ENCODE measurements around the gene UTP14A. TPM values are rescaled to one million over a fixed set of nuclear protein-coding genes. Genes with fewer than 3 reads are reported as not detected.

UTP14A gene
- total and polyA plus RNA-seq, 2 experiments from 2014 or later, result 14.6 to 18.5 TPM

DNA sequence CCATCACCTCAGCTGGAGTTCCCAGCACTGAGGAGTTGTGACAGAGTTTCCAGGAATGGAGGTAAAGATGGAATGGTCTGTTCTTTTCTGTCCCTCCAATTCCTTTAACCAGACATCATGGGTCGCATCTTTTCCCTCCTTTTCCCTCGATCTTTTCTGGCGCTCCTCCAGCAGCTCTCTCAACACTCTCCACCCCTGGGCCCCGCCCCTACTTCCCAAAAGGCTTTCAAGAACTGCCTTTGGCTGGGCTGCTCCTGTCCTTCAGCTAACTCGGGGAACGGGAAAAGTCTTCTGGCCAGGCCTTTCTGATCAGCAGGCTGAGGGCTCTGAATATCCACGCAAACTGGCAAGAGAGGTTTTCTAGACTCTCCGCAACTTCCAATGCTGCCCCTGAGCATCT is 34.0 kb downstream of the UTP14A start:
- TF ChIP-seq NANOG (IDR thresholded peaks at IDR 0.05; ENCODE audit: borderline replicate concordance) (no peak), REST (IDR thresholded peaks at IDR 0.05; ENCODE audit: unreplicated experiment) (no peak), ZNF114 (CRISPR knock-in tag; IDR thresholded peaks at IDR 0.05) (no peak), EZH2phosphoT487 (IDR thresholded peaks at IDR 0.05; ENCODE audit: unreplicated experiment) (no peak), EZH2 (IDR thresholded peaks at IDR 0.05; ENCODE audit: low read depth, unreplicated experiment) (no peak), POLR2AphosphoS5 (IDR thresholded peaks at IDR 0.05; ENCODE audit: low read depth) (no peak), ETS1 (IDR thresholded peaks at IDR 0.05) (no peak), CREB1 (CRISPR knock-in tag; IDR thresholded peaks at IDR 0.05; ENCODE audit: low read depth) (no peak), JUNB (IDR thresholded peaks at IDR 0.05; ENCODE audit: unreplicated experiment) (no peak), ZNF331 (CRISPR knock-in tag; IDR thresholded peaks at IDR 0.05; ENCODE audit: low read depth) (no peak), CTCF (conservative IDR thresholded peaks at IDR 0.05; ENCODE audit: low read depth in 2 of 2) (no peak), STAT1 (IDR thresholded peaks at IDR 0.05; ENCODE audit: unreplicated experiment) (no peak)
- TF ChIP-seq, protein P1, sequence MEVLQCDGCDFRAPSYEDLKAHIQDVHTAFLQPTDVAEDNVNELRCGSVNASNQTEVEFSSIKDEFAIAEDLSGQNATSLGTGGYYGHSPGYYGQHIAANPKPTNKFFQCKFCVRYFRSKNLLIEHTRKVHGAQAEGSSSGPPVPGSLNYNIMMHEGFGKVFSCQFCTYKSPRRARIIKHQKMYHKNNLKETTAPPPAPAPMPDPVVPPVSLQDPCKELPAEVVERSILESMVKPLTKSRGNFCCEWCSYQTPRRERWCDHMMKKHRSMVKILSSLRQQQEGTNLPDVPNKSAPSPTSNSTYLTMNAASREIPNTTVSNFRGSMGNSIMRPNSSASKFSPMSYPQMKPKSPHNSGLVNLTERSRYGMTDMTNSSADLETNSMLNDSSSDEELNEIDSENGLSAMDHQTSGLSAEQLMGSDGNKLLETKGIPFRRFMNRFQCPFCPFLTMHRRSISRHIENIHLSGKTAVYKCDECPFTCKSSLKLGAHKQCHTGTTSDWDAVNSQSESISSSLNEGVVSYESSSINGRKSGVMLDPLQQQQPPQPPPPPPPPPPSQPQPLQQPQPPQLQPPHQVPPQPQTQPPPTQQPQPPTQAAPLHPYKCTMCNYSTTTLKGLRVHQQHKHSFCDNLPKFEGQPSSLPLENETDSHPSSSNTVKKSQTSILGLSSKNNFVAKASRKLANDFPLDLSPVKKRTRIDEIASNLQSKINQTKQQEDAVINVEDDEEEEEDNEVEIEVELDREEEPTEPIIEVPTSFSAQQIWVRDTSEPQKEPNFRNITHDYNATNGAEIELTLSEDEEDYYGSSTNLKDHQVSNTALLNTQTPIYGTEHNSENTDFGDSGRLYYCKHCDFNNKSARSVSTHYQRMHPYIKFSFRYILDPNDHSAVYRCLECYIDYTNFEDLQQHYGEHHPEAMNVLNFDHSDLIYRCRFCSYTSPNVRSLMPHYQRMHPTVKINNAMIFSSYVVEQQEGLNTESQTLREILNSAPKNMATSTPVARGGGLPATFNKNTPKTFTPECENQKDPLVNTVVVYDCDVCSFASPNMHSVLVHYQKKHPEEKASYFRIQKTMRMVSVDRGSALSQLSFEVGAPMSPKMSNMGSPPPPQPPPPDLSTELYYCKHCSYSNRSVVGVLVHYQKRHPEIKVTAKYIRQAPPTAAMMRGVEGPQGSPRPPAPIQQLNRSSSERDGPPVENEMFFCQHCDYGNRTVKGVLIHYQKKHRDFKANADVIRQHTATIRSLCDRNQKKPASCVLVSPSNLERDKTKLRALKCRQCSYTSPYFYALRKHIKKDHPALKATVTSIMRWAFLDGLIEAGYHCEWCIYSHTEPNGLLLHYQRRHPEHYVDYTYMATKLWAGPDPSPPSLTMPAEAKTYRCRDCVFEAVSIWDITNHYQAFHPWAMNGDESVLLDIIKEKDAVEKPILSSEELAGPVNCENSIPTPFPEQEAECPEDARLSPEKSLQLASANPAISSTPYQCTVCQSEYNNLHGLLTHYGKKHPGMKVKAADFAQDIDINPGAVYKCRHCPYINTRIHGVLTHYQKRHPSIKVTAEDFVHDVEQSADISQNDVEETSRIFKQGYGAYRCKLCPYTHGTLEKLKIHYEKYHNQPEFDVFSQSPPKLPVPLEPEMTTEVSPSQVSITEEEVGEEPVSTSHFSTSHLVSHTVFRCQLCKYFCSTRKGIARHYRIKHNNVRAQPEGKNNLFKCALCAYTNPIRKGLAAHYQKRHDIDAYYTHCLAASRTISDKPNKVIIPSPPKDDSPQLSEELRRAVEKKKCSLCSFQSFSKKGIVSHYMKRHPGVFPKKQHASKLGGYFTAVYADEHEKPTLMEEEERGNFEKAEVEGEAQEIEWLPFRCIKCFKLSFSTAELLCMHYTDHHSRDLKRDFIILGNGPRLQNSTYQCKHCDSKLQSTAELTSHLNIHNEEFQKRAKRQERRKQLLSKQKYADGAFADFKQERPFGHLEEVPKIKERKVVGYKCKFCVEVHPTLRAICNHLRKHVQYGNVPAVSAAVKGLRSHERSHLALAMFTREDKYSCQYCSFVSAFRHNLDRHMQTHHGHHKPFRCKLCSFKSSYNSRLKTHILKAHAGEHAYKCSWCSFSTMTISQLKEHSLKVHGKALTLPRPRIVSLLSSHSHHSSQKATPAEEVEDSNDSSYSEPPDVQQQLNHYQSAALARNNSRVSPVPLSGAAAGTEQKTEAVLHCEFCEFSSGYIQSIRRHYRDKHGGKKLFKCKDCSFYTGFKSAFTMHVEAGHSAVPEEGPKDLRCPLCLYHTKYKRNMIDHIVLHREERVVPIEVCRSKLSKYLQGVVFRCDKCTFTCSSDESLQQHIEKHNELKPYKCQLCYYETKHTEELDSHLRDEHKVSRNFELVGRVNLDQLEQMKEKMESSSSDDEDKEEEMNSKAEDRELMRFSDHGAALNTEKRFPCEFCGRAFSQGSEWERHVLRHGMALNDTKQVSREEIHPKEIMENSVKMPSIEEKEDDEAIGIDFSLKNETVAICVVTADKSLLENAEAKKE (CRISPR knock-in tag; IDR thresholded peaks at IDR 0.05), result no peak
- Mint-ChIP-seq H3K4me3 (no peak overlapping the region), H3K27me3 (ENCODE audit: insufficient read depth, low read depth, poor library complexity) (peaks cover 40% of the 10 kb centered on the region), H3K4me1 (peaks cover 22% of the 10 kb centered on the region), H3K27ac (no peak overlapping the region), H3K9me3 (no peaks in the 10 kb centered on the region), H3K36me3 (ENCODE audit: low read depth) (no peaks in the 10 kb centered on the region)
- H3K36me3 ChIP-seq (ENCODE audit: insufficient read depth), result no peaks in the 10 kb centered on the region
- H2AFZ ChIP-seq, result no peak overlapping the region
- no peaks in the 10 kb centered on the region for H3K9me2 ChIP-seq (ENCODE audit: insufficient read depth)
- H3F3A ChIP-seq (replicated peaks; ENCODE audit: low read depth), result no peaks in the 10 kb centered on the region
- H3K4me1 ChIP-seq (ENCODE audit: insufficient read depth), result no peaks in the 10 kb centered on the region; the same call in 1 of the 2 replicates
- peak; percentile 43 for DNase-seq (ENCODE audit: low spot score)
- H3K4me3 ChIP-seq, result no peak overlapping the region
- no peaks in the 10 kb centered on the region for H4K20me1 ChIP-seq (replicated peaks; ENCODE audit: insufficient read depth)
- peaks cover 61% of the 10 kb centered on the region for H3K27me3 ChIP-seq (ENCODE audit: insufficient read depth)
- H3K27ac ChIP-seq (ENCODE audit: low read depth), result no peak overlapping the region
- peak; percentile 71 for ATAC-seq
- no peak overlapping the region for H3K4me2 ChIP-seq
- no peaks in the 10 kb centered on the region for H3K79me2 ChIP-seq (replicated peaks; ENCODE audit: insufficient read depth)
